GM21786 (cell line): ENCODE data around the gene HIPK2.

Experiments
- ATAC-seq: cut with Tn5 transposase; IDR thresholded peaks from one replicate; pipeline ENCODE4 v1.9.1; 2021; ENCODE audit not compliant: unreplicated experiment

HIPK2 gene

GRCh38 chr7:139718141-139718540, 59.7 kb downstream of the HIPK2 start:
- ATAC-seq, result no peak

- ATAC-seq, result no peak
These were observed 61.4 kb downstream of the HIPK2 start for GRCh38 chr7:139716156-139716942.

GRCh38 chr7:139715194-139715815, 62.5 kb downstream of the HIPK2 start:
- ATAC-seq, result no peak

GRCh38 chr7:139714163-139714901, 63.5 kb downstream of the HIPK2 start:
- ATAC-seq, result peak; percentile 97

GRCh38 chr7:139713526-139714162, 64.2 kb downstream of the HIPK2 start:
- no peak for ATAC-seq

- ATAC-seq, result no peak
These were observed 64.7 kb downstream of the HIPK2 start for GRCh38 chr7:139713061-139713460.

GRCh38 chr7:139711991-139712743, 65.6 kb downstream of the HIPK2 start:
- no peak for ATAC-seq

- no peak for ATAC-seq
These were observed 67.8 kb downstream of the HIPK2 start for GRCh38 chr7:139710036-139710435.

- no peak for ATAC-seq
These were observed 68.3 kb downstream of the HIPK2 start for GRCh38 chr7:139709485-139709884.

GRCh38 chr7:139708541-139708940, 69.3 kb downstream of the HIPK2 start:
- ATAC-seq, result peak; percentile 79

- ATAC-seq, result no peak
These were observed 71.0 kb downstream of the HIPK2 start for GRCh38 chr7:139706837-139707236.

GRCh38 chr7:139704308-139704879, 73.4 kb downstream of the HIPK2 start:
- ATAC-seq, result no peak

- ATAC-seq, result peak; percentile 19
These were observed 74.1 kb downstream of the HIPK2 start for GRCh38 chr7:139703487-139704307.

GRCh38 chr7:139702811-139703486, 74.8 kb downstream of the HIPK2 start:
- ATAC-seq, result peak; percentile 77

- no peak for ATAC-seq
These were observed 75.5 kb downstream of the HIPK2 start for GRCh38 chr7:139702313-139702731.

- no peak for ATAC-seq
These were observed 75.9 kb downstream of the HIPK2 start for GRCh38 chr7:139701908-139702307.

- ATAC-seq, result no peak
These were observed 77.1 kb downstream of the HIPK2 start for GRCh38 chr7:139700505-139701235.
